ENCODE measurements around the gene FAM161B.
"Not testable (repeated sequence)": the region's sequence is repeated elsewhere in the genome, so short reads cannot be mapped to it uniquely, and the experiment has no call there.

The FAM161B gene

GRCh38 chr14:73942180-73942579, 7.7 kb downstream of the FAM161B start:
- no peak for FAIRE-seq

- FAIRE-seq, result no peak
Observed at GRCh38 chr14:73937012-73937411, 12.9 kb downstream of the FAM161B start.

- FAIRE-seq, result no peak
Observed at GRCh38 chr14:73936548-73936947, 13.3 kb downstream of the FAM161B start.

GRCh38 chr14:73935666-73936065, 14.2 kb downstream of the FAM161B start:
- no peak for FAIRE-seq

- FAIRE-seq, result no peak
Observed at GRCh38 chr14:73924337-73924736, 25.6 kb downstream of the FAM161B start.

GRCh38 chr14:73919457-73919856, 30.4 kb downstream of the FAM161B start:
- FAIRE-seq, result not testable (repeated sequence)

GRCh38 chr14:73916324-73916723, 33.6 kb downstream of the FAM161B start:
- no peak for FAIRE-seq

- FAIRE-seq, result no peak
Observed at GRCh38 chr14:73913256-73913655, 36.6 kb downstream of the FAM161B start.

- no peak for FAIRE-seq
Observed at GRCh38 chr14:73909681-73910080, 40.2 kb downstream of the FAM161B start.

- no peak for FAIRE-seq
Observed at GRCh38 chr14:73903028-73903427, 46.9 kb downstream of the FAM161B start.

- no peak for FAIRE-seq
Observed at GRCh38 chr14:73896521-73896920, 53.4 kb downstream of the FAM161B start.

GRCh38 chr14:73895939-73896338, 54.0 kb downstream of the FAM161B start:
- FAIRE-seq, result no peak

GRCh38 chr14:73894180-73894687, 55.7 kb downstream of the FAM161B start:
- not testable (repeated sequence) for FAIRE-seq

GRCh38 chr14:73889376-73889775, 60.5 kb downstream of the FAM161B start:
- FAIRE-seq, result no peak

GRCh38 chr14:73888971-73889370, 60.9 kb downstream of the FAM161B start:
- FAIRE-seq, result no peak

- FAIRE-seq, result no peak
Observed at GRCh38 chr14:73888460-73888725, 61.5 kb downstream of the FAM161B start.

- no peak for FAIRE-seq
Observed at GRCh38 chr14:73887694-73888459, 62.0 kb downstream of the FAM161B start.

- no peak for FAIRE-seq
Observed at GRCh38 chr14:73887318-73887616, 62.6 kb downstream of the FAM161B start.

- FAIRE-seq, result no peak
Observed at GRCh38 chr14:73886449-73887317, 63.2 kb downstream of the FAM161B start, which contains the start of gene ZNF410. Gene ZNF410 (plus strand): TSS chr14:73886859. CDS start chr14:73892176, 5,317 bp downstream.

- FAIRE-seq, result no peak
Observed at GRCh38 chr14:73884438-73885190, 65.3 kb downstream of the FAM161B start.

Measured in islet of Langerhans (tissue), 1 donor.